MM.1S (cell line): ENCODE measurements around the gene ADAMTSL1.

Experiments used
- CTCF ChIP-seq: fragments of 300-600 bp; sonication (generic); IDR thresholded peaks from 2 replicates; pipeline ENCODE4 v1.5.1; 2016; ENCODE audit warnings: antibody characterized with exemption, low read length, mixed read lengths
- EZH2 ChIP-seq: fragments of 300-600 bp; sonication (generic); optimal IDR thresholded peaks from 2 replicates; pipeline ENCODE3; 2017; ENCODE audit warnings: low read depth, mild to moderate bottlenecking, antibody characterized with exemption, low read length, mixed read lengths
- EZH2phosphoT487 ChIP-seq: fragments of 300-600 bp; sonication (generic); IDR thresholded peaks from 2 replicates; pipeline ENCODE4 v1.6.1; 2018; ENCODE audit warnings: antibody characterized with exemption, low read length

- TF ChIP-seq CTCF (no peak), EZH2phosphoT487 (no peak), EZH2 (no peak)
Observed at GRCh38 chr9:18588002-18588401, 114.0 kb downstream of the ADAMTSL1 start.
